Aorta (tissue), 5 donors: ENCODE measurements around the gene DGCR8. TPM values are rescaled to one million over a fixed set of nuclear protein-coding genes. Genes with fewer than 3 reads are reported as not detected.
A peak's percentile ranks its signal among the peaks of the same experiment; 100 is the strongest.

Experiments
- ATAC-seq: fragments of 200-7000 bp; cut with Tn5 transposase; one replicate; pipeline ENCODE4 v1.9.1; 2022; ENCODE audit warnings: moderate library complexity; ENCODE audit not compliant: low FRiP score
- DNase-seq, 2 donors: peaks; one replicate each; pipeline ENCODE4 v3.0.0-alpha.2; 2020
- H3K27ac ChIP-seq, 2 donors: one replicate each; pipeline ENCODE4 v1.5.1; 2013; ENCODE audit warnings: low read length in 2 of 2, mild to moderate bottlenecking in 2 of 2, moderate library complexity in 2 of 2, control low read depth in 1 of 2, inconsistent platforms in 1 of 2, low read depth in 1 of 2
- H3K27me3 ChIP-seq, 2 donors: one replicate each; pipeline ENCODE4 v1.6.1; 2013; ENCODE audit warnings: control low read depth in 1 of 2, low read length in 1 of 2, mild to moderate bottlenecking in 1 of 2, moderate library complexity in 1 of 2; ENCODE audit not compliant: insufficient read depth in 2 of 2, control insufficient read depth in 1 of 2
- H3K36me3 ChIP-seq, 2 donors: one replicate each; pipeline ENCODE4 v1.6.1; 2013; ENCODE audit warnings: control low read depth in 1 of 2, low read length in 1 of 2, mild to moderate bottlenecking in 1 of 2; ENCODE audit not compliant: insufficient read depth in 2 of 2, control insufficient read depth in 1 of 2
- H3K4me1 ChIP-seq, 2 donors: one replicate each; pipeline ENCODE4 v1.6.1; 2013; ENCODE audit warnings: low read length in 2 of 2, control low read depth in 1 of 2, mild to moderate bottlenecking in 1 of 2, moderate library complexity in 1 of 2; ENCODE audit not compliant: insufficient read depth in 2 of 2, control insufficient read depth in 1 of 2
- H3K4me3 ChIP-seq, 2 donors: one replicate each; pipeline ENCODE4 v1.5.1; 2013; ENCODE audit warnings: low read length in 2 of 2, control low read depth in 1 of 2, mild to moderate bottlenecking in 1 of 2
- H3K9me3 ChIP-seq: one replicate; pipeline ENCODE4 v1.6.1; 2013; ENCODE audit warnings: mild to moderate bottlenecking, low read length; ENCODE audit not compliant: control insufficient read depth
- WGBS, 2 donors: extraction: QIAGEN DNeasy Blood & Tissue Kit; methylation state at CpG; one replicate each; pipeline ENCODE4 v1.1.7; 2013; 5-methylcytosine and 5-hydroxymethylcytosine counted together
- intact Hi-C, 2 donors: fragments of 100-400 bp; cut with DNase I; formaldehyde crosslinking; loops; one replicate each; pipeline versions ENCODE4 v1.14.2 to v1.15.0; 2022
- polyA plus RNA-seq, 2 donors: library from polyadenylated mRNA; stranded (reverse); fragments of 200-250 nt; gene quantifications; one replicate each; pipeline ENCODE4 v1.2.3, GENCODE V29; 2013
- total RNA-seq, 2 donors: library from RNA; stranded (reverse); fragmentation: NEBNext Ultra II Directional; extraction: Animal tissue kit (Norgen Biotek cat#: 25700); gene quantifications; one replicate each; pipeline ENCODE4 v1.2.1, GENCODE V29; 2021
- donor health status: healthy with polysubstance abuse.
- donor health status: Bipolar disorder and iron deficiency.
- donor health status: DM: no; HTN: no; CAD: no.
- donor health status: DM: no; HTN: no; CAD: no.
- donor health status: DM: yes; HTN: yes; CAD: no.

The DGCR8 gene
- total and polyA plus RNA-seq, 4 donors = 5.5 to 43.9 (median 27.2) TPM

GRCh38 chr22:20113551-20114310 lies 33.7 kb downstream of the DGCR8 start:
- DNase-seq (peak; percentile 40 to 73), ATAC-seq (no peak)
- Histone ChIP-seq H3K36me3 (peaks cover 0 to 4% of the 10 kb centered on the region in 2 donors), H3K9me3 (no peaks in the 10 kb centered on the region), H3K4me1 (no peaks in the 10 kb centered on the region), H3K27me3 (no peaks in the 10 kb centered on the region), H3K4me3 (no peak overlapping the region), H3K27ac (no peak overlapping the region)
- WGBS, 2 donors = 79 to 80% methylated on average over 19 of the region's 19 CpGs
- intact Hi-C loops = no loop called here

GRCh38 chr22:20114506-20115475 lies 34.8 kb downstream of the DGCR8 start:
- ATAC-seq (no peak), DNase-seq (peak; percentile 47 to 65)
- Histone ChIP-seq H3K4me3 (no peak overlapping the region), H3K27me3 (no peaks in the 10 kb centered on the region), H3K36me3 (peaks cover 0 to 3% of the 10 kb centered on the region in 2 donors), H3K9me3 (no peaks in the 10 kb centered on the region), H3K27ac (no peak overlapping the region), H3K4me1 (no peaks in the 10 kb centered on the region)
- 85 to 86% methylated on average over 36 of the region's 36 CpGs for WGBS, 2 donors
- intact Hi-C loops = loop anchor here in 1 of 2 donors (5.0 kb wide), 1 partner anchor 32 kb away; the partner anchor contains the start of gene DGCR8

GRCh38 chr22:20115691-20116375 lies 35.8 kb downstream of the DGCR8 start, which contains the start of gene RANBP1:
RANBP1 (plus strand) TSS chr22:20116104; CDS start chr22:20116185, 81 bp downstream.
- Histone ChIP-seq H3K4me3 (peak within 1 kb of the TSS in 1 of 2 donors; percentile 60), H3K27ac (peak within 1 kb of the TSS in 1 of 2 donors; percentile 60), H3K9me3 (no peaks in the 10 kb centered on the region), H3K27me3 (no peaks in the 10 kb centered on the region), H3K4me1 (no peaks in the 10 kb centered on the region), H3K36me3 (no peaks in the 10 kb centered on the region)
- DNase-seq (peak; percentile 50 to 75), ATAC-seq (no peak)
- intact Hi-C loops = loop anchor here (2.0 to 5.0 kb wide), 2 partner anchors 34 to 35 kb away; partner anchors contain the start of gene DGCR8 (in 2 of the 2)
- 67 to 68% methylated on average over 30 of the region's 30 CpGs for WGBS, 2 donors

GRCh38 chr22:20116376-20116950 lies 36.4 kb downstream of the DGCR8 start:
- Histone ChIP-seq H3K4me1 (no peaks in the 10 kb centered on the region), H3K9me3 (no peaks in the 10 kb centered on the region), H3K27me3 (no peaks in the 10 kb centered on the region), H3K36me3 (no peaks in the 10 kb centered on the region), H3K4me3 (peak overlapping the region in 1 of 2 donors; percentile 60), H3K27ac (peak overlapping the region in 1 of 2 donors; percentile 60)
- ATAC-seq (peak; percentile 2), DNase-seq (no peak)
- intact Hi-C loops = loop anchor here (2.0 to 5.0 kb wide), 2 partner anchors 34 to 36 kb away; partner anchors contain the start of gene DGCR8 (in 2 of the 2)
- 11 to 12% methylated on average over 27 of the region's 27 CpGs for WGBS, 2 donors

- H3K9me3 ChIP-seq = no peaks in the 10 kb centered on the region
- ATAC-seq = peak; percentile 96
- no peaks in the 10 kb centered on the region for H3K36me3 ChIP-seq
- H3K4me3 ChIP-seq = peak within 1 kb of the TSS; percentile 65 to 75
- H3K27ac ChIP-seq = peak within 1 kb of the TSS in 1 of 2 donors; percentile 60
- H3K27me3 ChIP-seq = no peaks in the 10 kb centered on the region
- peak; percentile 99 to 100 for DNase-seq
- intact Hi-C loops = loop anchor here (2.0 to 5.0 kb wide), 2 partner anchors 35 to 36 kb away; partner anchors contain the start of gene DGCR8 (in 2 of the 2)
- WGBS, 2 donors = 0 to 1% methylated on average over 83 to 88 of the region's 88 CpGs
- no peaks in the 10 kb centered on the region for H3K4me1 ChIP-seq
Measured at GRCh38 chr22:20116951-20117632, 37.1 kb downstream of the DGCR8 start, which contains the start of gene TRMT2A. TRMT2A (minus strand) TSS chr22:20117226; CDS start chr22:20116906, 320 bp downstream.

- no peaks in the 10 kb centered on the region for H3K9me3 ChIP-seq
- peak; percentile 59 to 83 for DNase-seq
- H3K27ac ChIP-seq = peak overlapping the region in 1 of 2 donors; percentile 10
- 0 to 1% methylated on average over 33 to 66 of the region's 66 CpGs for WGBS, 2 donors
- intact Hi-C loops = loop anchor here (2.0 to 5.0 kb wide), 2 partner anchors 35 to 37 kb away; partner anchors contain the start of gene DGCR8 (in 2 of the 2)
- ATAC-seq = no peak
- H3K4me1 ChIP-seq = no peaks in the 10 kb centered on the region
- H3K36me3 ChIP-seq = peaks cover 0 to 3% of the 10 kb centered on the region in 2 donors
- H3K27me3 ChIP-seq = no peaks in the 10 kb centered on the region
- H3K4me3 ChIP-seq = peak overlapping the region; percentile 65 to 75
Measured at GRCh38 chr22:20117633-20118299, 37.7 kb downstream of the DGCR8 start.
